ENCODE results near the gene CNMD.

The CNMD gene

GRCh38 chr13:52782471-52783448 lies 43.1 kb upstream of the CNMD start:
- no peak for TF ChIP-seq CTCF (IDR thresholded peaks at IDR 0.05; ENCODE audit: low read depth, low read length)
- H3K4me3 ChIP-seq (ENCODE audit: low read depth, low read length), result no peak overlapping the region

GRCh38 chr13:52780611-52781010 lies 41.0 kb upstream of the CNMD start:
- no peak for TF ChIP-seq CTCF (IDR thresholded peaks at IDR 0.05; ENCODE audit: low read depth, low read length)

GRCh38 chr13:52780092-52780491 lies 40.5 kb upstream of the CNMD start:
- H3K4me3 ChIP-seq (ENCODE audit: low read depth, low read length), result no peak overlapping the region
- TF ChIP-seq CTCF (IDR thresholded peaks at IDR 0.05; ENCODE audit: low read depth, low read length), result no peak

More at GRCh38 chr13:52780611-52781010, 41.0 kb upstream of the CNMD start:
- H3K4me3 ChIP-seq (ENCODE audit: low read depth, low read length), result no peak overlapping the region

- H3K4me3 ChIP-seq (ENCODE audit: low read depth, low read length), result no peak overlapping the region
- TF ChIP-seq CTCF (IDR thresholded peaks at IDR 0.05; ENCODE audit: low read depth, low read length), result no peak
Observed at GRCh38 chr13:52779103-52779502, 39.5 kb upstream of the CNMD start.

GRCh38 chr13:52776726-52777125 lies 37.1 kb upstream of the CNMD start:
- H3K4me3 ChIP-seq (ENCODE audit: low read depth, low read length), result no peak overlapping the region
- TF ChIP-seq CTCF (IDR thresholded peaks at IDR 0.05; ENCODE audit: low read depth, low read length), result no peak

- H3K4me3 ChIP-seq (ENCODE audit: low read depth, low read length), result no peak overlapping the region
- no peak for TF ChIP-seq CTCF (IDR thresholded peaks at IDR 0.05; ENCODE audit: low read depth, low read length)
Observed at GRCh38 chr13:52775511-52775910, 35.9 kb upstream of the CNMD start.

- no peak overlapping the region for H3K4me3 ChIP-seq (ENCODE audit: low read depth, low read length)
- TF ChIP-seq CTCF (IDR thresholded peaks at IDR 0.05; ENCODE audit: low read depth, low read length), result no peak
Observed at GRCh38 chr13:52767949-52768516, 28.4 kb upstream of the CNMD start.

All from WI38 (cell line).